ENCODE data around the gene TMEM258.
A peak's percentile ranks its signal among the peaks of the same experiment; 100 is the strongest.

TMEM258 gene

GRCh38 chr11:61757213-61757862 lies 35.1 kb downstream of the TMEM258 start:
- TF ChIP-seq CTCF (IDR thresholded peaks at IDR 0.05; ENCODE audit: low read length, missing control alignments) = no peak
- no peak overlapping the region for H3K4me3 ChIP-seq (replicated peaks; ENCODE audit: low read depth, low read length)
- no peak for DNase-seq (ENCODE audit: low read depth)

- no peak overlapping the region for H3K4me3 ChIP-seq (replicated peaks; ENCODE audit: low read depth, low read length)
- TF ChIP-seq CTCF (IDR thresholded peaks at IDR 0.05; ENCODE audit: low read length, missing control alignments) = no peak
- peak; percentile 53 for DNase-seq (ENCODE audit: low read depth)
These were observed 35.8 kb downstream of the TMEM258 start for GRCh38 chr11:61756452-61757212.

- no peak for DNase-seq (ENCODE audit: low read depth)
- no peak overlapping the region for H3K4me3 ChIP-seq (replicated peaks; ENCODE audit: low read depth, low read length)
- no peak for TF ChIP-seq CTCF (IDR thresholded peaks at IDR 0.05; ENCODE audit: low read length, missing control alignments)
These were observed 36.3 kb downstream of the TMEM258 start for GRCh38 chr11:61756147-61756451.

GRCh38 chr11:61754534-61755482 lies 37.6 kb downstream of the TMEM258 start:
- DNase-seq (ENCODE audit: low read depth) = peak; percentile 71
- peak overlapping the region; percentile 64 for H3K4me3 ChIP-seq (replicated peaks; ENCODE audit: low read depth, low read length)

GRCh38 chr11:61753672-61754071 lies 38.7 kb downstream of the TMEM258 start:
- H3K4me3 ChIP-seq (replicated peaks; ENCODE audit: low read depth, low read length) = peak overlapping the region; percentile 64
- no peak for DNase-seq (ENCODE audit: low read depth)
- TF ChIP-seq CTCF (IDR thresholded peaks at IDR 0.05; ENCODE audit: low read length, missing control alignments) = no peak

More at GRCh38 chr11:61754534-61755482, 37.6 kb downstream of the TMEM258 start:
- no peak for TF ChIP-seq CTCF (IDR thresholded peaks at IDR 0.05; ENCODE audit: low read length, missing control alignments)

GRCh38 chr11:61752925-61753521 lies 39.4 kb downstream of the TMEM258 start:
- H3K4me3 ChIP-seq (replicated peaks; ENCODE audit: low read depth, low read length) = peak overlapping the region; percentile 64
- no peak for DNase-seq (ENCODE audit: low read depth)
- no peak for TF ChIP-seq CTCF (IDR thresholded peaks at IDR 0.05; ENCODE audit: low read length, missing control alignments)
